Measurements from ENCODE around the gene CHID1.

CHID1 gene

GRCh38 chr11:933142-933851, 22.7 kb upstream of the CHID1 start:
- no peak for DNase-seq (ENCODE audit: low read depth in 2 of 2)

- no peak for DNase-seq (ENCODE audit: low read depth in 2 of 2)
These were observed 21.8 kb upstream of the CHID1 start for GRCh38 chr11:932435-932834.

GRCh38 chr11:931385-931784, 20.8 kb upstream of the CHID1 start:
- no peak for DNase-seq (ENCODE audit: low read depth in 2 of 2)

GRCh38 chr11:929405-929804, 18.8 kb upstream of the CHID1 start:
- no peak for DNase-seq (ENCODE audit: low read depth in 2 of 2)

- DNase-seq (ENCODE audit: low read depth in 2 of 2): no peak
These were observed 18.2 kb upstream of the CHID1 start for GRCh38 chr11:928786-929185.

- no peak for DNase-seq (ENCODE audit: low read depth in 2 of 2)
These were observed 17.3 kb upstream of the CHID1 start for GRCh38 chr11:927871-928270.

GRCh38 chr11:926341-926916, 15.8 kb upstream of the CHID1 start:
- DNase-seq (ENCODE audit: low read depth in 2 of 2): no peak

GRCh38 chr11:925496-926301, 15.1 kb upstream of the CHID1 start, which contains the start of gene AP2A2:
AP2A2 (plus strand) TSS chr11:925870; CDS start chr11:926022, 152 bp downstream.
- peak; percentile 77 to 78 for DNase-seq (ENCODE audit: low read depth in 2 of 2)

GRCh38 chr11:925158-925495, 14.5 kb upstream of the CHID1 start:
- no peak for DNase-seq (ENCODE audit: low read depth in 2 of 2)

GRCh38 chr11:924406-925157, 14.0 kb upstream of the CHID1 start:
- no peak for DNase-seq (ENCODE audit: low read depth in 2 of 2)

GRCh38 chr11:923691-924405, 13.2 kb upstream of the CHID1 start:
- DNase-seq (ENCODE audit: low read depth in 2 of 2): no peak

- no peak for DNase-seq (ENCODE audit: low read depth in 2 of 2)
These were observed 11.5 kb upstream of the CHID1 start for GRCh38 chr11:921921-922678.

GRCh38 chr11:917426-917825, 6.8 kb upstream of the CHID1 start:
- no peak for DNase-seq (ENCODE audit: low read depth in 2 of 2)

GRCh38 chr11:914747-915501, 4.3 kb upstream of the CHID1 start:
- DNase-seq (ENCODE audit: low read depth in 2 of 2): no peak

- DNase-seq (ENCODE audit: low read depth in 2 of 2): no peak
These were observed 3.6 kb upstream of the CHID1 start for GRCh38 chr11:914204-914603.

GRCh38 chr11:913043-913442, 2.4 kb upstream of the CHID1 start:
- no peak for DNase-seq (ENCODE audit: low read depth in 2 of 2)

GRCh38 chr11:912266-912665, 1.7 kb upstream of the CHID1 start:
- DNase-seq (ENCODE audit: low read depth in 2 of 2): no peak

GRCh38 chr11:911890-912219, 1.2 kb upstream of the CHID1 start:
- DNase-seq (ENCODE audit: low read depth in 2 of 2): no peak

- no peak for DNase-seq (ENCODE audit: low read depth in 2 of 2)
These were observed 650 bp upstream of the CHID1 start for GRCh38 chr11:911031-911889.
